Measurements from ENCODE around the gene ABCC4. TPM values are rescaled to one million over a fixed set of nuclear protein-coding genes. Genes with fewer than 3 reads are reported as not detected.
A peak's percentile ranks its signal among the peaks of the same experiment; 100 is the strongest.

ABCC4 gene
- total RNA-seq, 2 donors from 2014 or later = 119 to 144 TPM

DNA sequence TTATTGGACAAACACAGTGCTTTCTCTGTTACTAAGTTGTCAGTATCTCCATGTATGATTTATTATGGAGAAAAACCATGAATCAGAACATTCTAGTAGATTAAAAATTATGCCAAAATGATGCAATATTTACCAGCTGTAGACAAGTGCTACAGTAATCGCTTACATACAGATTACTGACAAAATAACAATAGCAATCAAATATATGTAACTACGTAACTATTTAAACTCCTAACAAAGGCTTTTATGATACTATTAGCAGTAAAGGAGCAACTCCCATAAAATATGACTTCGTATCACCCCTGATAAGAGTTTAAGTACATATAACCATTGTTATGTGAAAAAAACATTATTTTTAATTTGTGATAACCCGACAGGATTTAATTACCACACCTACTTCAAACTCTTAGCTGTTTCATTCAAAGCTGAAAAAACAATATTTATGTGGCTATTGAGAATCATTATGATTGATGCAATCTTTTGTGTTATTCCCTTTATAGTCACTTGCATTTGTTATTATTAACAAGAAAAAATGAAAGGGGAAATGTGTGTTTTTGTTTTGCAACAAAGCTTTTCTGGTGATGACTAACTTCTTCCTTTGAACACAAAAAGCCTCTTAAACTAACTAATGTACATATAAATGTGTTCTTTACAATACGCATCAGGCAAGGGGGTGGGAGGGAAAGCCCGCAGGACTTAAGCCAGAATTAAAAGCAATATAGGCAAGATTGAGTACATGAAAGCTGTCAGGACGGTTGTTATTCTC is 147.4 kb downstream of the ABCC4 start:
- Mint-ChIP-seq H3K4me3 (no peak overlapping the region), H3K9me3 (no peaks in the 10 kb centered on the region), H3K36me3 (ENCODE audit: low read depth) (peaks cover 47% of the 10 kb centered on the region), H3K27ac (peak overlapping the region; percentile 67), H3K4me1 (peaks cover 57% of the 10 kb centered on the region), H3K27me3 (ENCODE audit: insufficient read depth) (peaks cover 35% of the 10 kb centered on the region)
- H3K9ac ChIP-seq (ENCODE audit: extremely low read depth, low read length, poor library complexity, severe bottlenecking) = no peak overlapping the region
- H3K27ac ChIP-seq (ENCODE audit: low read depth, low read length) = no peak overlapping the region
- DNase-seq = no peak
- no peaks in the 10 kb centered on the region for H3K9me3 ChIP-seq (ENCODE audit: control insufficient read depth, low read length)
- H3K4me3 ChIP-seq (ENCODE audit: low read length) = no peak overlapping the region
- H3K4me1 ChIP-seq (ENCODE audit: control insufficient read depth, insufficient read depth, low read length) = peaks cover 24% of the 10 kb centered on the region
- no peaks in the 10 kb centered on the region for H3K27me3 ChIP-seq (ENCODE audit: control insufficient read depth, insufficient read depth, low read length, poor library complexity, severe bottlenecking)
- TF ChIP-seq, protein P1, sequence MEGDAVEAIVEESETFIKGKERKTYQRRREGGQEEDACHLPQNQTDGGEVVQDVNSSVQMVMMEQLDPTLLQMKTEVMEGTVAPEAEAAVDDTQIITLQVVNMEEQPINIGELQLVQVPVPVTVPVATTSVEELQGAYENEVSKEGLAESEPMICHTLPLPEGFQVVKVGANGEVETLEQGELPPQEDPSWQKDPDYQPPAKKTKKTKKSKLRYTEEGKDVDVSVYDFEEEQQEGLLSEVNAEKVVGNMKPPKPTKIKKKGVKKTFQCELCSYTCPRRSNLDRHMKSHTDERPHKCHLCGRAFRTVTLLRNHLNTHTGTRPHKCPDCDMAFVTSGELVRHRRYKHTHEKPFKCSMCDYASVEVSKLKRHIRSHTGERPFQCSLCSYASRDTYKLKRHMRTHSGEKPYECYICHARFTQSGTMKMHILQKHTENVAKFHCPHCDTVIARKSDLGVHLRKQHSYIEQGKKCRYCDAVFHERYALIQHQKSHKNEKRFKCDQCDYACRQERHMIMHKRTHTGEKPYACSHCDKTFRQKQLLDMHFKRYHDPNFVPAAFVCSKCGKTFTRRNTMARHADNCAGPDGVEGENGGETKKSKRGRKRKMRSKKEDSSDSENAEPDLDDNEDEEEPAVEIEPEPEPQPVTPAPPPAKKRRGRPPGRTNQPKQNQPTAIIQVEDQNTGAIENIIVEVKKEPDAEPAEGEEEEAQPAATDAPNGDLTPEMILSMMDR (conservative IDR thresholded peaks at IDR 0.05) = no peak
- WGBS, 2 experiments (ENCODE audit: insufficient coverage in 1 of 2, insufficient read length in 1 of 2) = 40 to 68% methylated on average over 1 to 5 of the region's 7 CpGs
- peaks cover 32% of the 10 kb centered on the region for H3K36me3 ChIP-seq (ENCODE audit: control insufficient read depth, insufficient read depth, low read length)

DNA sequence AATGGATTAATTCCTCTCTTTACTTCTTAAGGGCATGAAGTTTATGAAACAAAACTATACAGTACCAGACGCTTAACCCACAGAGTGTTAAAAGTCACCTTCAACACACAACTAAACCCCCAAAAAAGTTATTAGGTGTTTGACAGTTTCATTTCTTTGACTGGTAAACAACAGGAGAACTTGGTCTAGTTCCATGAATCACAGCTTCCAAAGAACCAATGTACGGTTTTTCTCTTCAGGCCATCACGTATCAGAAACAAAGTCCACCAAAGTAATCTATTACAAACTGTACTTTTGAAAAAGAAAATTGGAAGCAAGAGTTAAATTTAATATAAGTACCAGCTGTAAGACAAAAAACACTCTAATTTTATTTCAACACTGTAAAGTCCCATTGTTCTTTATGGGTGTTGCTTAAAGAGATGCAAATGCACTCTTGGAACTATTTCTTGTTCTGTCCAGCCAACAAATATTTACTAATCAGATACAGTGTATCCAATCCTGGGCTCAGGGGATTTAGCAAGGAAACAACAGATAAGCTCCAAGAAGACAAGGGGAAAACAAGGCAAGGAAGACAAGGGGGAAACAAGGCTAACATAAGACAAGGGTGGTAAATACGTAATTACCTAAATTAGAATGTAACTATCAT is 149.2 kb downstream of the ABCC4 start:
- 89 to 98% methylated on average over 1 to 4 of the region's 4 CpGs for WGBS, 2 experiments (ENCODE audit: insufficient coverage in 1 of 2, insufficient read length in 1 of 2)
- Mint-ChIP-seq H3K27ac (no peak overlapping the region), H3K9me3 (no peaks in the 10 kb centered on the region), H3K4me1 (peaks cover 62% of the 10 kb centered on the region), H3K36me3 (ENCODE audit: low read depth) (peaks cover 39% of the 10 kb centered on the region), H3K4me3 (no peak overlapping the region), H3K27me3 (ENCODE audit: insufficient read depth) (peaks cover 24% of the 10 kb centered on the region)
- Histone ChIP-seq H3K9ac (ENCODE audit: extremely low read depth, low read length, poor library complexity, severe bottlenecking) (no peak overlapping the region), H3K4me1 (ENCODE audit: control insufficient read depth, insufficient read depth, low read length) (peaks cover 24% of the 10 kb centered on the region), H3K4me3 (ENCODE audit: low read length) (no peak overlapping the region), H3K9me3 (ENCODE audit: control insufficient read depth, low read length) (no peaks in the 10 kb centered on the region), H3K27me3 (ENCODE audit: control insufficient read depth, insufficient read depth, low read length, poor library complexity, severe bottlenecking) (no peaks in the 10 kb centered on the region), H3K36me3 (ENCODE audit: control insufficient read depth, insufficient read depth, low read length) (peaks cover 26% of the 10 kb centered on the region), H3K27ac (ENCODE audit: low read depth, low read length) (no peak overlapping the region)
- TF ChIP-seq, protein P1 (conservative IDR thresholded peaks at IDR 0.05) = no peak
- DNase-seq = no peak

DNA sequence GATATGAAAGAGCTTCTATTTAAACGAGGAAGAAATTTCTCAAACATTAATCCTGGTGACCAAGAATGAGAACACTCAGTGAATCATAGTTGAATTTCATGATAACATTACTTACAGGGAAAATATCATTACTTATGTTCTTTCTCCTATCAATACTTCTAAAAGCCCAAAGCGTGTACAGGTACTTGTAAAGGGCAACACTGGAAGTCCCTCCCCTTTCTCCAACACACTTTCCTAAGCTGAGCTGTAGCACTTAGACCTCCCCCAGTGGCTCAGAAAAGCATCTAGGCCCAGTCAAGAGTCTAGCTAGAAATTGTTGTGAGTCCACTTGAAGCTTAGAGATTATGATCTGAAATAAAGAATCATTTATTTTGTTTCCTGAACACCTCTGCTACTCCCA is 150.7 kb downstream of the ABCC4 start:
- whole genome bisulfite sequencing, 2 experiments (ENCODE audit: insufficient coverage in 1 of 2, insufficient read length in 1 of 2) = 100% methylated on average over 1 to 2 of the region's 2 CpGs
- H3K27ac Mint-ChIP-seq = no peak overlapping the region
- peaks cover 22% of the 10 kb centered on the region for H3K27me3 Mint-ChIP-seq (ENCODE audit: insufficient read depth)
- no peak overlapping the region for H3K4me3 Mint-ChIP-seq
- H3K27ac ChIP-seq (ENCODE audit: low read depth, low read length) = no peak overlapping the region
- H3K9ac ChIP-seq (ENCODE audit: extremely low read depth, low read length, poor library complexity, severe bottlenecking) = no peak overlapping the region
- no peaks in the 10 kb centered on the region for H3K9me3 Mint-ChIP-seq
- H3K4me1 Mint-ChIP-seq = peaks cover 51% of the 10 kb centered on the region
- no peaks in the 10 kb centered on the region for H3K27me3 ChIP-seq (ENCODE audit: control insufficient read depth, insufficient read depth, low read length, poor library complexity, severe bottlenecking)
- peaks cover 52% of the 10 kb centered on the region for H3K36me3 Mint-ChIP-seq (ENCODE audit: low read depth)
- no peak for DNase-seq
- no peak overlapping the region for H3K4me3 ChIP-seq (ENCODE audit: low read length)
- TF ChIP-seq, protein P1 (conservative IDR thresholded peaks at IDR 0.05) = no peak
- H3K4me1 ChIP-seq (ENCODE audit: control insufficient read depth, insufficient read depth, low read length) = peaks cover 20% of the 10 kb centered on the region
- peaks cover under 1% of the 10 kb centered on the region for H3K9me3 ChIP-seq (ENCODE audit: control insufficient read depth, low read length)
- peaks cover 29% of the 10 kb centered on the region for H3K36me3 ChIP-seq (ENCODE audit: control insufficient read depth, insufficient read depth, low read length)
